SKM-1 treated with dmso at 0.1 percent for 144 hours (cell line): Measurements from ENCODE around the gene IQSEC1.

Experiments used
- DNase-seq: peaks from one replicate; lab custom pipeline; 2025; ENCODE audit not compliant: unreplicated experiment; lab: John Stamatoyannopoulos, UW

IQSEC1 gene

GRCh38 chr3:13051066-13051465 is 22.2 kb downstream of the IQSEC1 start:
- DNase-seq, result no peak

- no peak for DNase-seq
Observed at GRCh38 chr3:13050446-13050845, 22.8 kb downstream of the IQSEC1 start.

GRCh38 chr3:13049400-13049799 is 23.8 kb downstream of the IQSEC1 start:
- no peak for DNase-seq

GRCh38 chr3:13047296-13048165 is 25.7 kb downstream of the IQSEC1 start:
- no peak for DNase-seq

- no peak for DNase-seq
Observed at GRCh38 chr3:13046569-13047274, 26.5 kb downstream of the IQSEC1 start.

GRCh38 chr3:13045904-13046568 is 27.2 kb downstream of the IQSEC1 start:
- peak; percentile 69 for DNase-seq

GRCh38 chr3:13045241-13045903 is 27.9 kb downstream of the IQSEC1 start:
- DNase-seq, result no peak

- no peak for DNase-seq
Observed at GRCh38 chr3:13044496-13045240, 28.6 kb downstream of the IQSEC1 start.

GRCh38 chr3:13043656-13044055 is 29.6 kb downstream of the IQSEC1 start:
- no peak for DNase-seq

- DNase-seq, result no peak
Observed at GRCh38 chr3:13042715-13043271, 30.4 kb downstream of the IQSEC1 start.

- no peak for DNase-seq
Observed at GRCh38 chr3:13042127-13042701, 31.0 kb downstream of the IQSEC1 start.

- DNase-seq, result no peak
Observed at GRCh38 chr3:13041113-13041776, 32.0 kb downstream of the IQSEC1 start.

GRCh38 chr3:13040361-13041074 is 32.7 kb downstream of the IQSEC1 start:
- DNase-seq, result no peak

GRCh38 chr3:13039213-13039896 is 33.9 kb downstream of the IQSEC1 start:
- DNase-seq, result no peak

- no peak for DNase-seq
Observed at GRCh38 chr3:13037458-13038117, 35.6 kb downstream of the IQSEC1 start.

GRCh38 chr3:13034861-13035260 is 38.4 kb downstream of the IQSEC1 start:
- DNase-seq, result no peak

- no peak for DNase-seq
Observed at GRCh38 chr3:13034109-13034800, 39.0 kb downstream of the IQSEC1 start.
